IPS-NIHi7 (cell line): ENCODE results near the gene PNMA8C.
A peak's percentile ranks its signal among the peaks of the same experiment; 100 is the strongest.
"Not testable (repeated sequence)": the region's sequence is repeated elsewhere in the genome, so short reads cannot be mapped to it uniquely, and the experiment has no call there.

ENCODE experiments used
- DNase-seq: peaks from one replicate; pipeline ENCODE4 v3.0.0; 2012; ENCODE audit warnings: mixed read lengths; ENCODE audit errors: extremely low spot score

Gene PNMA8C

DNA sequence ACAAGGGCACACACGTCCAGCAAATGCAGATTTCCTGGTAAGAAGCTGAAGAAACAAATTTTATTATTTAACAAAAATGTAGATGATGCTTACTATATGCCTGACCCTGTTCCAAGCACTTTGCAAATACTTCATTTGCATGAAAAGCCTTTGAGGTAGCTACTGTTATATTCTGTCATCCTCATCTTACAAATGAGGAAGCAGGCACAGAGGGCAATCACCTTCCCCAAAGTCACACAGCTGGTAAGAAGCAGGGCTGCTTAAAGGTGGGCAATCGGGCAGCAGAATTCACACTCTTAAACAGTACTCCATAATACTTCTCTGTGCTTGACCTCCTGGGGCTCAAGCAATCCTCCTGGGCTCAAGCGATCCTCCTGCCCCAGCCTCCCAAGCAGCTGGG lies 18.3 kb upstream of the PNMA8C start:
- DNase-seq = no peak

DNA sequence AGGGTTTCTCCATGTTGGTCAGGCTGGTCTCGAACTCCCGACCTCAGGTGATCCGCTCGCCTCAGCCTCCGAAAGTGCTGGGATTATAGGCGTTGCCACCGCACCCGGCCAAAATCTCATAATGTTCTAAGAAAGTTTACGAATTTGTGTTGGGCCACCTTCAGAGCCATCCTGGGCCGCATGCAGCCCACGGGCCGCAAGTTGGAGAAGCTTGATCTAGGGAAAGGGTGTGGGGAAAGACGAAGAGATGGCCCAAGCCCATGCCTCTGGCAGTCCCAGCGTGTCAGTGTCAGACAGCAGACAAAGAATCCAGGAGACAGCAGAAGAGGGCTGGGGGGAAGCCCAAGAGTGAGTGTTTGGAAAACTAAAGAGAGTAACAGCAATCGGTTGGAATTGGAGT lies 17.3 kb upstream of the PNMA8C start:
- no peak for DNase-seq

DNA sequence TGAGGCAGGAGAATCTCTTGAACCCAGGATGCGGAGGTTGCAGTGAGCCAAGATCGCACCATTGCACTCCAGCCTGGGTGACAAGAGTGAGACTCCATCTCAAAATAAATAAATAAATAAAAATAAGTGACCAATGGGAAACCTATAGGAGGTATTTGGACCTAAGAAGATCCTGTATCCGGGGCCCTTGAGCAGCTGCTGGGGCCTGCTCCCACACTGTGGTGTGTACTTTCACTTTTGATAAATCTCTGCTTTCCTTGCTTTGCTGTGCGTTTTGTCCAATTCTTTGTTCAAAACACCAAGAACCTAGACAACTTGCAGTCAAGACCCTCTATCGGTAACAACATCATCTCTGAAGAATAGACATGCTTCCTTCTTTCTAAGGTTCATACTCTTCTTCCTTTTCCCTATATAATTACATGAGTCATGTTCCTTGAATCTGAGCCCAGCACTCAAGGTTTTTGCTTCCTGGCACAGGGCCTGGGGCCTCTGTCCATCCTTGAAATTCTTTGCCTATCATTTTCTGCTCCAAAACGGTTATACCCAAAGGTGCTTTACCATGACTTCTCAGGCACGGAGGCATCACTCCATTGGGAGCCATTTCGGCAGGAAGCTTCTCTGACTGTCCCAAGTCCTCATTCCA lies 14.2 kb upstream of the PNMA8C start:
- DNase-seq = no peak

GRCh38 chr19:46441866-46442265 lies 13.1 kb upstream of the PNMA8C start:
- DNase-seq = no peak

- not testable (repeated sequence) for DNase-seq
Measured at GRCh38 chr19:46435689-46436088, 7.0 kb upstream of the PNMA8C start.

GRCh38 chr19:46435009-46435408 lies 6.3 kb upstream of the PNMA8C start:
- no peak for DNase-seq

- not testable (repeated sequence) for DNase-seq
Measured at GRCh38 chr19:46433470-46433869, 4.7 kb upstream of the PNMA8C start.

DNA sequence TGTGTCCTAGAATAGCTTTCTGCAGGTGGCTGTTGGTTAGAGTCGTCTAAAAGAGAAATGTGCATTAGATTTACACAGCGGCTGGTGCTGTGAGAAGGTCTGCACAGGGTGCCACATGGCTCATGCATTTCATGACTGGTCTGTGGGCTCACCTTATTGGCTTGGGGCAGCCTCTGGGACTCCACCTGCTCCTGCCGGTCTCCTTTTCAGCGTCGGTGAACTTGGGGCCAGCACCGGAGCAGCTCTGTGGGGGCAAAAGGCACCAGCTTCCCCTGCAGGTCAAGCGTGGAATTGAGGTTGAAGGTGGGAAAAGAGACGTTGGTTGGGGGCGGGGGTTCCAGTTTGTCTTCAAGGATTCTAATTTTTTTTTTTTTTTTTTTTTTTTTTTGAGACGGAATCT lies 3.1 kb upstream of the PNMA8C start:
- peak; percentile 60 for DNase-seq

DNA sequence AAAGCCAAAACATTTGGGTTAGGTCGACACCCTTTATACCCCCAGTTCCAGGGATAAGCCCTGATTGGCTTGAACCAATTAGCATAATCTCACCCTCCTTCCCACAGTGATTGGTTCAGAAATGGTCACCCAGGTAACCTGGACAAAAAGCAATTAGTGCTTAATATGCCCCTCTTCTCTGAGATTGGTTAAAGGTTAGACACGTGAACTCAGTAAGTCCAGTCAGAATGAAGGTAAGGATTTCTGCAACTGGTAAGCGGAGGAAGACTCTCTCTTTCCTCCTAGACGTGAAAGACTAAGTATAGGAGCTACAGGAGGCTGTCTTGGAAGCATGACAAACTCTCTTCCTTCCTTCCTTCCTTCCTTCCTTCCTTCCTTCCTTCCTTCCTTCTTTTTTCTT lies 1.3 kb upstream of the PNMA8C start:
- DNase-seq = no peak

DNA sequence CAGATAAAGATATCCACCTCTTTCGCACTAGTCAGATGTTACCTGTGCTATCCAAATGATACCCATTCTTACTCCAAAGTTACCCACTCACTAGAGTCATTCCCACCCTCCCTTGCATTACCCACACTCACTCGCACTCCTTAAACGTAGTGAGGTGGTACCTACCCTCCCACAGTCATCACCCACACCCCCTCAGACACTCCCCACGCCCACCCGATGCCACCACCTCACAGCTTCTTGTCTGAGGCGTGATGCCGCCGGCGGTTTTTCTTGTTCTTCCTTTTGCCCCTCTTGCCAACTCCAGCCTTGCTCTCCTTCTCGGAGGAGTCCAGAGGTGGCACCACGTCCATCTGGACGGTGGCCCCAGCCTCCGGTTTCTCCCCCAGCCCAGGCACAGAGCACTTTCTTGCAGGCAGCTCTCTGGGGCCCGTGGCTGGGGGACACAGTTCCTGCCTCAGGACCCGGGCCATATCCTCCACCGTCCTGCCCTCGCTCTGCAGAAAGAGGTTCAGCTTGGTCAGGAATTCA lies 1.2 kb downstream of the PNMA8C start:
- no peak for DNase-seq

- peak; percentile 95 for DNase-seq
Measured at GRCh38 chr19:46426506-46427162, 2.1 kb downstream of the PNMA8C start.

DNA sequence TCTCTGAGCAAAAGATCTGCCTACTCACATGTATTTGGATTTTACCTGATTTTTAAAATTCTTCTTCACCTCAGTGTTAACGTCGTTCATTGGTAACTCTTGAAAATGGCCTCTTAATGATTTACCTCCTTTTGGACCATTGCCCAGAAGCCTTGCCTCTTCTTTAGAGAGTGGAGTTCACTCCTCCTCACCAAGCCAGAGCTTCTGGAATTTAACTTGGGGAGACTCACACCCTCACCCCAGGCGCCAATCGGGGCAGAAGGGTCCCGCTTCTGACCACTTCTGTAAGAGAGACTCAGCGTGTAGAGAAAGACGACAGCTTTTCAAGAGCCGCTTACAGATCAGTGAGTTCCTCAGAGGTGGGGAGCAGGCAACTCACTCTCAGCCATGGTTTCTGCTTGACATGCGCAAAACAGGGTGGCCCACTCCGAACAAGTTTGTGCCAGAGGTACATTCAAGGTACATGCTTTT lies 2.7 kb downstream of the PNMA8C start:
- no peak for DNase-seq

GRCh38 chr19:46423188-46423587 lies 5.5 kb downstream of the PNMA8C start:
- no peak for DNase-seq

DNA sequence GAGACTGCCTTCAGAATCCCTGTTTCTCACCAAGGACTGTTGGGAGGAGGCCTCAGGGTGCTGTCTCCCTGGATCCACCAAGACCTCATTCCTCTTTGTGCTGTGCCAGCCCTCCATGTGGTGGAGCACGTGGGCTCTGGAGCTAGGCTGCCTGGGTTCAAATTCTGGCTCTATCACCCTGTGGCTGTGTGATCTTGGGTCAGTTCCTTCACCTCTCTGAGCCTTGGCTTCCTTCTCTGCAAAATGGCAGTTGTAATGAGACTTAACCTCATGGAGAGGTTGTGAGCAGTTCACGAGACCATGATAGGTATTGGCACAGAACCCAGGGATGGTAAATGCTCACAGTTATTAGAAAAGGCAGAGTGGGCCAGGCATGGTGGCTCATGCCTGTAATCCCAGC lies 6.4 kb downstream of the PNMA8C start:
- DNase-seq = no peak

DNA sequence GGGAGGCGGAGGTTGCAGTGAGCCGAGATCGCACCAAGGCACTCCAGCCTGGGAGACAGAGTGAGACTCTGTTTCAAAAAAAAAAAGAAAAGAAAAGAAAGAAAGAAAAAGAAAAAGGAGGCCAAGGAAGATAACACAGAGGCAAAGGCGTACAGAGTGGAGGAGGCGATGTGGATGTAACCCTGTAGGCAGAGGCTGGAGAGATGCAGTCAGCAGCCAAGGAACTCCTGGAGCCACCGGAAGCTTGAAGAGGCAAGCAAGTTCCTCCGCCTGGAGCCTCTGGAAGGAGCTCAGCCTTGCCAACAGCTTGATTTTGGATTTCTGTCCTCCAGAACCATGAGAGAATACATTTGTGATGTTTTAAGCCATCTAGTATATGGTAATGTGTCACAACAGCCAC lies 8.7 kb downstream of the PNMA8C start:
- DNase-seq = no peak

DNA sequence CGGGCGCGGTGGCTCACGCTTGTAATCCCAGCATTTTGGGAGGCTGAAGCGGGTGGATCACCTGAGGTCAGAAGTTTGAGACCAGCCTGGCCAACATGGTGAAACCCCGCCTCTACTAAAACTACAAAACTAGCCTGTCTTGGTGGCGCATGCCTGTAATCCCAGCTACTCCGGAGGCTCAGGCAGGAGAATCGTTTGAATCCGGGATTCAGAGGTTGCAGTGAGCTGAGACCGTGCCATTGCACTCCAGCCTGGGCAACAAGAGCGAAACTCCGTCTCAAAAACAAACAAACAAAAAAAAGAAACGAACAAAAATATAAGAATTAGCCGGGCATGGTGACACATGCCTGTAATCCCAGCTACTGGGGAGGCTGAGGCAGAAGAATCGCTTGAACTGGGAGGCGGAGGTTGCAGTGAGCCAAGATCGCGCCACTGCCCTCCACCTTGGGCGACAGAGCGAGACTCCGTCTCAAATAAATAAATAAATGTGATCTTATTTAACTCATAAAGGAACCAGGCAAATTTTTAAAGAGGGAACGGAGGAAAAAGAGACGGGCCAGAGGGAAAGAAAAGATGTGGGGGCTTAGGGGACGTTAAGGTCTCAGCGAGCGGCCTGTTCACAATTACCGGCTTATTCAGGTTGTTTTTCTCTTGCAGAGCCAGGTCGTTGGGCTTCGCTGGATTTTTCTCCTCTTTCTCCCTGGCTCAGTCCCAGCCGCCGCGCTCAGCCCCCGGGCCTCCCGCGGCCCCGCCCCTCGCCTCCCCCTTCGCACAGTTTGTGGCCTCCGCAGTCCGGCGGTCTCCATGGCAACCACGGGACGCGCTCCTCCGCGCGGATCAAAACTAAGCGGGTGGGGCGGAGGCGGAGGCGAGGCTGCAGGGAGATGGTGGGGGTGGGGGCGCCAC lies 12.7 kb downstream of the PNMA8C start:
- DNase-seq = peak; percentile 91

DNA sequence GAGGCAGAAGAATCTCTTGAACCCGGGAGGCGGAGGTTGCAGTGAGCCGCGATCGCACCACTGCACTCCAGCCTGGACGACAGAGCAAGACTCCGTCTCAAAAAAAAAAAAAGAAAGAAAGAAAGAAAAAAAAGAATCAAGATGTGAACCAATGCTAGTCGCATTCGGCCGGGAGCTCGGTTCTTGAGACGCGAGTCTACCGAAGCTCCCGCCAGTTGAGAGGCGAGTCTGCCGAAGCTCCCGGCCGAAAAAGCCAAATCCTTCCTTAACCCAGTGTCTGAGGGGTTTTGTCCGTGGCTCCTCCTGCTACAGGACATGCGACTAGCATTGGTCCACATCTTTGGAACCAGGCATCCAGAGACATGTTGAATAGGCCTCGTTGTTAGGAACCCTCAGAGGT lies 13.8 kb downstream of the PNMA8C start:
- not testable (repeated sequence) for DNase-seq

DNA sequence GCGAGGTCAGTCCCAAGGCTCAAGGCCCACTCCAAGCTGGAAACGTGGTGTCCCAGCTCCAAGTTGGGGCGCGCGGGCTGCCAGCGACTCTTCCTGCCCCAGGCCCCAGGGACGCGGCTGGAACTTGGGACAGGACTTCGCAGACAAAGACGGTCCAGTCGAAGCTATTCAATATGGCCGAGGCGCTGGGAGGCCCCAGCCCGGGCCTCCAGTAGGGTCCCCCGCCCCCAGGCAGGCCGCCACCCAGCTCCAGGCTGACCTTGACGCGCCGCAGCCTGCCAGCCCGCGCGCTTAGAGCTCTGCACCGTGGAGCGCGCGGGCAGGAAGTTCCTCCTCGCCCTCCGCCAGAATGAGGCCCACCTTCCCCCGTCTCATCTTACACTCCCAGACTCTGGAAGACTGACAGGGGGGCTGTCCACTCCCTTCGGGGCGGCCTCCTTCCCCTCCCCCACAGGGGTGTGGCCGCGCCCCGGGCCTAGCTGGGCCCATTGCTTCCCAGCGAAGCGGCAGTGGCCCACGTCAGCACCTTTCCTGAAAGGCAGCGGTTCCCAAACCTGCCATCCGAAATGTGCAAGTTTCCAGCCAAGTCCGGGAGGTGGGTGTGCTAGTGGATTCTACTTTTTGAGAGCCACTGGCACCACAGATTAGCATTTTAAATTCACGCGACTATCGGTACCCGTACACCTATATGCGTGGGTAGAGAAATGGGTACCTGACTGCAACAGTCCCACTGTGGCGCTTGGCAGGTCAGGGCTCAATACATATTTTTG lies 15.3 kb downstream of the PNMA8C start, which contains the start of gene CCDC8:
Gene CCDC8, minus strand, starts transcription at position 303 of the 770 bp plus-strand sequence. CDS start 754 bp downstream, outside the sequence.
- DNase-seq = peak; percentile 90

DNA sequence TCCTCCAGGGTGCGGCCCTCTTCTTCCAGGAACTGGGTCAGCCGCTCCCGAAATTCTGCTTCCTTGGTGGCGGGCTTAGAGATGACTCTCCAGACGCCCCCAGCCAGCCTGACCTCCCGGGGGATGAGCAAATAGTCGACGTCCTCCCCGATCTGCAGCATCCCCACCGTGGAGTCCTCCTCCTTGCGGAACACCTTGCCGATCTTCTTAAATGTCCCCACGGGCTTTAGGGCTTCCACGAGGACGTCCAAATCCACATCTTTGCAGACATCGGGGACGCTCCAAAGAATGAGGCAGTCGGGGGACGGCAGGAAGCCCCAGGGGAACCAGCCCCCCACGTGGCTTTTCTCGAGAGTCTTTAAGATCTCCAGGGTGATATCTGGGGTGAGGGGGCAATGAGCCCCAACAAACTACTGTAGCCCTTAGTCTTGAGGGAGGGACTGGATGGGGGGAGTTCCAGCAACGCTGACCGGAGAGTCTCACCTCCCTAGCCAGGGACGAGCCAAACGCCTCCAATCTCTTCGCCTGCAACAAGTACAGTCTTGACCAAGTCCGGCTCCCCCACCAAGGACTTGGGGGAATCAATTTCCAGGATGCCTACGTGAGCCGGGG lies 16.0 kb downstream of the PNMA8C start:
- DNase-seq = no peak

DNA sequence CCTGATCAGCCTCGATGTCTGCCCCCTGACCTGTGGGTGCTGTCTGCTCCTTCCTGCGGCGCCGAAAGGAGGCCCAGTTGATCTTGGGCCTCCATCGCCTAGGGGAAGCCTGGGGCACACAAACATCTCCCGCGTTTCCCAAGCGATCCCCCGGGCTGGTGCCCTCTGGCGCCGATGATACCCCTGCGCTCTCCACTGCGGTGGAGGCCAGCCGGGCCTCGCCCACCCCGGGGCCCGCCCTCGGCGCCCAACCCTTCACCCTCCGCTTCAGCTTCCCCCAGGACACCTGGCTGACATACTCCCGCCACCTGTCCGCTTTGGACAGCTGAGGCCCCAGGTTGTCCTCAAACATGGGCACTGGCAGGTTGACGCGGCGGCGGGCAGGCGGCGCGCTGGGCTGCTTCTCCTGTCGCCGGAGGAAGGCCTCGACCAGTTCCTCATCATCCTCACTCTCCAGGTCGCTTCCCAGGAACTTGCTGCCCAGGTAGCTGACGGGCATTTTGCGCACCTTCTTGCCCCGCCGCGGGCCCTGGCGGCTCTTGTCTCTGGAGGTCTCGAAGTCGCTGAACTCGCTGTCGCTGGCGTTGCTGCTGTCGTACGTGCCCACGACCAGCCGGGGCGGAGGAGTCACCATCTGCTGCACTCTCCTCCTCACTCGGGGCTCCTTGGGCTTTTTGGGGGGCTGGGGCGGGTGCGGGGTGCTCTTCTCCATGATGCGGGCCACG lies 16.6 kb downstream of the PNMA8C start:
- no peak for DNase-seq
